ENCODE data around the gene UQCR11. TPM values are rescaled to one million over a fixed set of nuclear protein-coding genes. Genes with fewer than 3 reads are reported as not detected.
A peak's percentile ranks its signal among the peaks of the same experiment; 100 is the strongest.

UQCR11 gene
- total RNA-seq, 1 donor from 2014 or later, result 171 TPM

DNA sequence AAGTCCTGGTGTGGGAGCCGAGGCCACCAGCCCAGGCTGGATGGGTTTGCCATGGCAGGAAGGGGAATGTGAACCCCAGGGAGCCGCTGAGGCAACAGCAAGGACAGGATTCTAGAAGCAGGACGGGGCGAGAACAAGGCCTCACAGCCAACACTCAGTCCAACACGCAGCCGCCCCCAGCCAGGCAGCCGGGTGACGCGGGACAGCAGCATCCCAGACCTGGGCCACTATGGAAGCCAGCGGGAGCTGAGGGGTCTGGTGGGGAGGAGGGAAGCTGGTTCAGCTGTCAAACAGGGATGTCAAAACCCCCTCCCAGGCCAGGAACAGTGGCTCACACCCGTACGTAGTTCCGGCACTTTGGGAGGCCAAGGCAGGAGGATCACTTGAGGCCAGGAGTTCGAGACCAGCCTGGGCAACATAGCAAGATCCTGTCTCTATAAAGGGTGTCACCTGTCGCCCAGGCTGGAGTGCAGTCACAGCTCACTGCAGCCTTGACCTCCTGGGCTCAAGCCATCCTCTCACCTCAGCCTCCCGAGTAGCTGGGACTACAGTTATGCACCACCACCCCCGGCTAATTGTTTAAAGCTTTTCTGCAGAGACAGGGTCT, 43.9 kb downstream of the UQCR11 start:
- Mint-ChIP-seq H3K4me1 (ENCODE audit: low read depth) (peaks cover 14% of the 10 kb centered on the region), H3K27me3 (no peaks in the 10 kb centered on the region), H3K36me3 (ENCODE audit: insufficient read depth) (peaks cover 16% of the 10 kb centered on the region), H3K27ac (no peak overlapping the region), H3K9me3 (ENCODE audit: low read depth) (no peaks in the 10 kb centered on the region), H3K4me3 (ENCODE audit: low read depth) (no peak overlapping the region)
- DNase-seq (ENCODE audit: low spot score, unreplicated experiment), result no peak
- TF ChIP-seq, protein P1, sequence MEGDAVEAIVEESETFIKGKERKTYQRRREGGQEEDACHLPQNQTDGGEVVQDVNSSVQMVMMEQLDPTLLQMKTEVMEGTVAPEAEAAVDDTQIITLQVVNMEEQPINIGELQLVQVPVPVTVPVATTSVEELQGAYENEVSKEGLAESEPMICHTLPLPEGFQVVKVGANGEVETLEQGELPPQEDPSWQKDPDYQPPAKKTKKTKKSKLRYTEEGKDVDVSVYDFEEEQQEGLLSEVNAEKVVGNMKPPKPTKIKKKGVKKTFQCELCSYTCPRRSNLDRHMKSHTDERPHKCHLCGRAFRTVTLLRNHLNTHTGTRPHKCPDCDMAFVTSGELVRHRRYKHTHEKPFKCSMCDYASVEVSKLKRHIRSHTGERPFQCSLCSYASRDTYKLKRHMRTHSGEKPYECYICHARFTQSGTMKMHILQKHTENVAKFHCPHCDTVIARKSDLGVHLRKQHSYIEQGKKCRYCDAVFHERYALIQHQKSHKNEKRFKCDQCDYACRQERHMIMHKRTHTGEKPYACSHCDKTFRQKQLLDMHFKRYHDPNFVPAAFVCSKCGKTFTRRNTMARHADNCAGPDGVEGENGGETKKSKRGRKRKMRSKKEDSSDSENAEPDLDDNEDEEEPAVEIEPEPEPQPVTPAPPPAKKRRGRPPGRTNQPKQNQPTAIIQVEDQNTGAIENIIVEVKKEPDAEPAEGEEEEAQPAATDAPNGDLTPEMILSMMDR (IDR thresholded peaks at IDR 0.05; ENCODE audit: unreplicated experiment), result no peak

DNA sequence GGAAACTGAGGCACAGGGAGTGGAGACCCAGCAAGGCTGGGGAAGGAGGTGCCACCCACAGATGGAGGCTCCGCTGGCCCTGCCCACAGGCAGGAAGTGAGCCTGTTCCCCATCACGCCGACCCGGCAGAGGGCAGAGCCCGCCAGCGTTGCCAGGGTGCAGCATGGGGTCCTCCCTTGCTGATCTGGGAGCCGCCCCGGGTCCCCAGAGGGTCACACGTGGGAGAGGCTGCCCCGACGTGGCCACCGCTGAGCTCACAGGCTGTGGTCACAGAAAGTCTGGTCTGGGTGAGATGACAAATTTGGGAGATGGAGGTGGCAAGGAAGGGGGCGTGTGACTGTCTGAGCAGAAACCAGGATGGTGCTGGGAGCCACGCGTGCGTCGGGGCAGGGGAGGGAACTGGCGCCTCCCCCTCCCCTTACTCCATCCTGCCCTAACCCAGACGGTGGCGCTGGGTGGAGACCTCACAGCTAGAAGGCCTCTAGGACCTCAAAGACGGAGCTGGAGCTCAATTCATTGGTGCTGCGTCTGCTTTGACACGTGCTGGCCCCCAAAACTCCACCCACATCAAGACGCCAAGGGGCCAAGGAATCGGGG, 44.9 kb downstream of the UQCR11 start:
- Mint-ChIP-seq H3K36me3 (ENCODE audit: insufficient read depth) (peaks cover 16% of the 10 kb centered on the region), H3K4me3 (ENCODE audit: low read depth) (no peak overlapping the region), H3K9me3 (ENCODE audit: low read depth) (no peaks in the 10 kb centered on the region), H3K27ac (peak overlapping the region; percentile 67), H3K27me3 (no peaks in the 10 kb centered on the region), H3K4me1 (ENCODE audit: low read depth) (peaks cover 10% of the 10 kb centered on the region)
- DNase-seq (ENCODE audit: low spot score, unreplicated experiment), result no peak
- TF ChIP-seq, protein P1 (IDR thresholded peaks at IDR 0.05; ENCODE audit: unreplicated experiment), result no peak

DNA sequence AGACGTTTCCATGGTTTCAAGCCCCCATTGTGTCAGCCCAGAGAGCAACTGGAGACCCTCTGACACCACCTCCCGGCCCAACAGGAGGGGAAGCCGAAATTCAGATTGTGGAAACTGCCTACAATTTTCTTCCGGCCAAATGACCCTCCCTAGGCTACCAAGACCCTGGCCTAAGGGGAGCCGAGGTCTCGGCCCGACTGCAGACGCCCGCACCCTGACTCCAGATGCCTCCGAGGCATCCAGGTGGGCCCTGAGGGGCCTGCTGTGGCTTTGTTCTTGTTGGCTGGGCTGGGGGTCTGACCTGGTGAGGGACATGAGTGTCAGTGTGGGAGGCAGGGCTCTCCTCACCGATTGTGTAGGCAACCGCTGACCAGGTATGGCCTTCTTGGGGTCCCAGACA, 46.7 kb downstream of the UQCR11 start:
- DNase-seq (ENCODE audit: low spot score, unreplicated experiment), result no peak
- Mint-ChIP-seq H3K27me3 (no peaks in the 10 kb centered on the region), H3K36me3 (ENCODE audit: insufficient read depth) (peaks cover 16% of the 10 kb centered on the region), H3K27ac (peak overlapping the region; percentile 84), H3K9me3 (ENCODE audit: low read depth) (no peaks in the 10 kb centered on the region), H3K4me3 (ENCODE audit: low read depth) (no peak overlapping the region), H3K4me1 (ENCODE audit: low read depth) (peaks cover 2% of the 10 kb centered on the region)
- TF ChIP-seq, protein P1 (IDR thresholded peaks at IDR 0.05; ENCODE audit: unreplicated experiment), result no peak

DNA sequence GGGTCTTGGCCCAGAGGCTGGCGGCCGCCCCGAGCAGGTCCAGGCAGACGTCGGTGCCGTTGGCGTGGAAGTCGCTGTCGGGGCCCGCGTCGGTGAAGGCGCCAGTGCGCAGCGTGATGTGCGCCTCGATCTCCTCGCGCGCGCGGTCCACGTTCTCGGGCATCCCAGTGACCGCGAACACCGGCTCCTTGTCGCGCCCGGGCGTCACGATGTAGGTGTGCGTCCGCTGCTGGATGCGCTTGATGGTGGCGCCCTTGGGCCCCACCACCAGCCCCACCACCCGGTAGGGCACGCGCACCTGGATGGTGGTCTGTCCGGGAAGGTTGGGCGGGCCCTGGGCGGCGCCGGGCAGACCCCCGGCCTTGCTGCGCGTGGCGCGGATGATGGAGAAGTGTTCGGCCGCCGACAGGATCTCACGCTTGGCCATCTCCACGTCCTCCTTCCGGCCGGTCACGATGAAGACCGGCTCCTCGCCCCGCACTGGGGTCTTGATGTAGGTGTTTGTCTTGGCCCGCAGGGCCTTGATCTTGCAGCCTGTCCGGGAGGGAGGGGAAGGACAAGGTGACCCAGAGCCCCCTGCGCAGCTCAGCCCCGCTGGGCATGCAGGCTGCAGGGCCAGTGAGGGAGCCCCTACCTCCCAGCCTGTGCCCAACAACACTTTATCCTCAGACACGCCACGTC, 48.7 kb downstream of the UQCR11 start:
- TF ChIP-seq, protein P1 (IDR thresholded peaks at IDR 0.05; ENCODE audit: unreplicated experiment), result no peak
- Mint-ChIP-seq H3K27me3 (no peaks in the 10 kb centered on the region), H3K27ac (no peak overlapping the region), H3K4me3 (ENCODE audit: low read depth) (no peak overlapping the region), H3K4me1 (ENCODE audit: low read depth) (no peaks in the 10 kb centered on the region), H3K9me3 (ENCODE audit: low read depth) (no peaks in the 10 kb centered on the region), H3K36me3 (ENCODE audit: insufficient read depth) (peaks cover 15% of the 10 kb centered on the region)
- DNase-seq (ENCODE audit: low spot score, unreplicated experiment), result no peak

DNA sequence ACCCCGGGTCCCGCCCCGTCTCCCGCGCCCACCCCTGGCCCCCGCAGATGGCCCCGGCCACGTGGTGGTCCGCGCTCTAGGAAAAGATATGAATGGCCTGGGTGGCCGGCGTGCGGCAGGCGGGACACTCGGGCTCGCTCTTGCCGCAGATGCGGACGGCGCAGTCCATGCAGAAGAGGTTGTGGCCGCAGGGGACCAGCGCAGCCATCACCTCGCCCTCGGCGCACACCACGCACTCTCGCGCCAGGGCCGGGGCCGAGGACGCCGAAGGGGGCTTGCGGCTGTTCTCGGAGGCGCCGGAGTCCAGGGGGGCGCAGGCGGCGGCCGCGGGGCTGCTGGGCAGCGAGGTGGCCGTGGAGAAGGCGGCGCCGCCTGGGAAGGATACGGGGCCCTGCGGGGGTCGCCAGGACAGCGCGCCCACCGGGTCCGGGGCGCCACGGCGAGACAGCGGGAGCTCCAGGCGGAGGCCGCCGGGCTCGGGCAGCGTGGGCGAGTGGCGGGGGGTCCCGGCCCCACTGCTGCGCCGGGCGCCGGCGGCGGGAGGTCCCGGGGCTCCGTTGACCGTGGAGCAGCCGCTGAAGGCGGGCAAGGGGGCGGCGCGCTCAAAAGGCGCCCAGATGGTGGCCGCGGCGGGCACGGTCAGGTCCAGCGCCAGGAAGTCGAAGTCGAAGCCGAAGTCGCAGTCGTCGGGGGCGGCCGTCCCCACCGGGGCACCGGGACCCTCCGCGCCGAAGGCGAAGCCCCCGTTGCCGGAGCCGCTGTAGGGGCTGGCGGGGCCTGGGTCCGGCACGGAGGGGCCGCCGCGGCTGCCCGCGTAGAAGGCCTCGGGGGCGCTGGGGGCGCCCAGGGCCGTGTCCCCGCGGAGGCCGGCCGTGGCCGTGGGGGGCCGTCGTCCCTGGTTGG, 49.5 kb downstream of the UQCR11 start:
- no peaks in the 10 kb centered on the region for H3K4me1 Mint-ChIP-seq (ENCODE audit: low read depth)
- H3K36me3 Mint-ChIP-seq (ENCODE audit: insufficient read depth), result peaks cover 15% of the 10 kb centered on the region
- H3K27me3 Mint-ChIP-seq, result no peaks in the 10 kb centered on the region
- H3K9me3 Mint-ChIP-seq (ENCODE audit: low read depth), result no peaks in the 10 kb centered on the region
- TF ChIP-seq, protein P1 (IDR thresholded peaks at IDR 0.05; ENCODE audit: unreplicated experiment), result no peak
- H3K27ac Mint-ChIP-seq, result no peak overlapping the region
- H3K4me3 Mint-ChIP-seq (ENCODE audit: low read depth), result no peak overlapping the region
- DNase-seq (ENCODE audit: low spot score, unreplicated experiment), result no peak

Data from progenitor cell of endocrine pancreas (in vitro differentiated cells).